T-cell (primary cell): ENCODE results near the gene MLX. TPM values are rescaled to one million over a fixed set of nuclear protein-coding genes. Genes with fewer than 3 reads are reported as not detected.

ENCODE experiments used
- ATAC-seq, 4 experiments: fragments of 200-7000 bp in 3 of 4; fragments of 150-1000 bp in 1 of 4; cut with Tn5 transposase; replicated peaks in 1 of 4; 1 replicate in 3 of 4; 2 replicates in 1 of 4; pipeline ENCODE4 v1.10.0; 2021; ENCODE audit warnings: moderate library complexity in 3 of 4, mild to moderate bottlenecking in 2 of 4, moderate number of reproducible peaks in 1 of 4
- CTCF ChIA-PET, 2 donors: fragments of 300-600 bp; sonication (Branson Sonifier 250); formaldehyde crosslinking; loops; one replicate each; lab custom pipeline; 2022; ENCODE audit warnings: antibody characterized with exemption in 2 of 2; lab: Charles Lee
- POLR2A ChIA-PET, 2 donors: fragments of 300-600 bp; sonication (Branson Sonifier 250); formaldehyde crosslinking; loops; one replicate each; lab custom pipeline; 2022; ENCODE audit warnings: antibody characterized with exemption in 2 of 2; lab: Charles Lee
- DNase-seq, 35 experiments: peaks; one replicate each; pipeline versions ENCODE4 v3.0.0 to v3.0.0-alpha.2; 2013 to 2023
- H3K27ac ChIP-seq: one replicate; pipeline ENCODE4 v1.5.1; 2013; ENCODE audit warnings: low read length
- H3K27me3 ChIP-seq, 2 experiments: replicated peaks in 1 of 2; 1 replicate in 1 of 2; 2 replicates in 1 of 2; pipeline versions ENCODE4 v1.6.1 to v1.7.0; 2013; ENCODE audit warnings: low read length in 1 of 2, mixed read lengths in 1 of 2; ENCODE audit not compliant: control insufficient read depth in 2 of 2, insufficient read depth in 2 of 2; ENCODE audit errors: extremely low read depth in 1 of 2
- H3K36me3 ChIP-seq, 2 donors: 1 replicate in 1 of 2; 2 replicates in 1 of 2; pipeline versions ENCODE4 v1.6.1 to v1.7.0; 2013; ENCODE audit warnings: low read length in 1 of 2; ENCODE audit not compliant: control insufficient read depth in 2 of 2, insufficient read depth in 1 of 2; ENCODE audit errors: extremely low read depth in 1 of 2
- H3K4me1 ChIP-seq, 2 experiments: 1 replicate in 1 of 2; 2 replicates in 1 of 2; pipeline versions ENCODE4 v1.6.1 to v1.7.0; 2013; ENCODE audit warnings: low read length in 2 of 2, mixed read lengths in 1 of 2; ENCODE audit not compliant: insufficient read depth in 2 of 2, control insufficient read depth in 1 of 2; ENCODE audit errors: extremely low read depth in 1 of 2
- H3K4me3 ChIP-seq, 2 donors: 1 replicate in 1 of 2; 2 replicates in 1 of 2; pipeline versions ENCODE4 v1.5.1 to v1.7.0; 2013; ENCODE audit warnings: mild to moderate bottlenecking in 2 of 2, low read length in 1 of 2, moderate library complexity in 1 of 2; ENCODE audit not compliant: control insufficient read depth in 1 of 2; ENCODE audit errors: extremely low read depth in 1 of 2
- H3K9me3 ChIP-seq: 2 replicates; pipeline ENCODE4 v1.7.0; 2013
- H3K27ac Mint-ChIP-seq, 2 donors: one replicate each; pipeline ENCODE4 v1.8.0; 2020 to 2021; ENCODE audit warnings: mild to moderate bottlenecking in 2 of 2, mixed read lengths in 2 of 2
- H3K27me3 Mint-ChIP-seq, 2 donors: one replicate each; pipeline ENCODE4 v1.8.0; 2021 to 2022; ENCODE audit warnings: mixed read lengths in 2 of 2
- H3K36me3 Mint-ChIP-seq: one replicate; pipeline ENCODE4 v1.8.0; 2021; ENCODE audit warnings: mixed read lengths
- H3K4me1 Mint-ChIP-seq, 3 donors: one replicate each; pipeline ENCODE4 v1.8.0; 2020 to 2022; ENCODE audit warnings: mixed read lengths in 3 of 3, mild to moderate bottlenecking in 1 of 3
- H3K4me3 Mint-ChIP-seq, 3 donors: one replicate each; pipeline ENCODE4 v1.8.0; 2020 to 2022; ENCODE audit warnings: mild to moderate bottlenecking in 3 of 3, mixed read lengths in 3 of 3, moderate library complexity in 3 of 3
- H3K9me3 Mint-ChIP-seq, 3 donors: one replicate each; pipeline ENCODE4 v1.8.0; 2020 to 2022; ENCODE audit warnings: mixed read lengths in 3 of 3
- WGBS: methylation state at CpG from one replicate; pipeline ENCODE4 v1.1.5; 2013; ENCODE audit warnings: missing lambda C conversion rate; ENCODE audit not compliant: insufficient coverage; 5-methylcytosine and 5-hydroxymethylcytosine counted together
- total RNA-seq, 35 experiments: library from RNA in 6 of 35; stranded (reverse) in 6 of 35; fragments of 120-200 nt in 1 of 35; gene quantifications; one replicate each; pipeline versions ENCODE4 v1.2.1 to v1.2.4 and lab custom pipeline; 2013 to 2026

The MLX gene
- total RNA-seq, 5 donors from 2014 or later (not counting 1 experiment from before 2014, with no cell fraction given) = 31.4 to 68.9 (median 61.2) TPM

GRCh38 chr17:42535155-42536047 lies 31.5 kb upstream of the MLX start:
- no peak for ATAC-seq
- Histone ChIP-seq H3K9me3 (no peaks in the 10 kb centered on the region), H3K27me3 (no peaks in the 10 kb centered on the region), H3K4me1 (peaks cover 14 to 48% of the 10 kb centered on the region in 2 experiments), H3K36me3 (peaks cover 0 to 4% of the 10 kb centered on the region in 2 donors), H3K4me3 (peak overlapping the region; percentile 54 to 67), H3K27ac (peak overlapping the region; percentile 70)
- H3K9me3 Mint-ChIP-seq = no peaks in the 10 kb centered on the region
- H3K36me3 Mint-ChIP-seq = peaks cover 6% of the 10 kb centered on the region
- peaks cover 35 to 45% (median 45%) of the 10 kb centered on the region in 3 donors for H3K4me1 Mint-ChIP-seq
- peak overlapping the region; percentile 73 to 82 (median 79) for H3K4me3 Mint-ChIP-seq
- H3K27me3 Mint-ChIP-seq = no peaks in the 10 kb centered on the region
- ChIA-PET POLR2A (interaction anchor here in 1 of 2 donors (1.0 kb wide), 1 partner anchor 147 kb away, joined by 4 read pairs; the partner anchor contains the start of gene STAT3), CTCF (interaction anchor here (0.6 kb wide), 3 partner anchors 122 to 572 kb away, joined by 3 to 4 read pairs (median 3); no protein-coding TSS in a partner anchor)
- DNase-seq = no peak
- 57% methylated on average over 24 of the region's 26 CpGs for WGBS
- H3K27ac Mint-ChIP-seq = peak overlapping the region; percentile 62 to 75

- ChIA-PET POLR2A (interaction anchor here in 1 of 2 donors (1.0 kb wide), 1 partner anchor 147 kb away, joined by 4 read pairs; the partner anchor contains the start of gene STAT3), CTCF (interaction anchor here in 1 of 2 donors (0.6 kb wide), 2 partner anchors 121 to 262 kb away, joined by 3 read pairs; no protein-coding TSS in a partner anchor)
- 0% methylated on average over 39 of the region's 40 CpGs for WGBS
- H3K27ac ChIP-seq = peak within 1 kb of the TSS; percentile 70
- no peaks in the 10 kb centered on the region for H3K27me3 Mint-ChIP-seq
- H3K9me3 Mint-ChIP-seq = no peaks in the 10 kb centered on the region
- DNase-seq (peak; percentile 24 to 83 (median 66)), ATAC-seq (peak; percentile 84 to 85 (median 84))
- peak within 1 kb of the TSS; percentile 79 to 83 (median 81) for H3K4me3 Mint-ChIP-seq
- H3K4me3 ChIP-seq = peak within 1 kb of the TSS; percentile 59 to 67
- H3K36me3 ChIP-seq = peaks cover 0 to 4% of the 10 kb centered on the region in 2 donors
- H3K4me1 ChIP-seq = peaks cover 11 to 48% of the 10 kb centered on the region in 2 experiments
- peaks cover 6% of the 10 kb centered on the region for H3K36me3 Mint-ChIP-seq
- H3K27me3 ChIP-seq = no peaks in the 10 kb centered on the region
- peaks cover 35 to 45% (median 45%) of the 10 kb centered on the region in 3 donors for H3K4me1 Mint-ChIP-seq
- peak within 1 kb of the TSS; percentile 75 to 79 for H3K27ac Mint-ChIP-seq
- H3K9me3 ChIP-seq = no peaks in the 10 kb centered on the region
Measured at GRCh38 chr17:42536048-42536371, 30.9 kb upstream of the MLX start, which contains the start of gene NAGLU. Gene NAGLU, plus strand, starts transcription at chr17:42536241. Its CDS starts 32 bp downstream, at chr17:42536273.

GRCh38 chr17:42536372-42537155 lies 30.3 kb upstream of the MLX start:
- Mint-ChIP-seq H3K36me3 (peaks cover 6% of the 10 kb centered on the region), H3K27ac (peak overlapping the region; percentile 63 to 79), H3K27me3 (no peaks in the 10 kb centered on the region), H3K9me3 (no peaks in the 10 kb centered on the region), H3K4me3 (peak overlapping the region; percentile 79 to 83 (median 81)), H3K4me1 (peaks cover 35 to 45% (median 45%) of the 10 kb centered on the region in 3 donors)
- DNase-seq (peak in 29 of 35 experiments; percentile 19 to 73 (median 47)), ATAC-seq (peak; percentile 65 to 74 (median 70))
- Histone ChIP-seq H3K27ac (no peak overlapping the region), H3K27me3 (no peaks in the 10 kb centered on the region), H3K36me3 (peaks cover 0 to 4% of the 10 kb centered on the region in 2 donors), H3K9me3 (no peaks in the 10 kb centered on the region), H3K4me3 (peak overlapping the region; percentile 59 to 67), H3K4me1 (peaks cover 13 to 48% of the 10 kb centered on the region in 2 experiments)
- POLR2A ChIA-PET = interaction anchor here in 1 of 2 donors (0.5 to 1.0 kb wide), 2 partner anchors 148 to 217 kb away, joined by 4 to 5 read pairs; partner anchors contain the start of gene STAT3
- under 1% methylated on average over 58 of the region's 65 CpGs for whole genome bisulfite sequencing
- CTCF ChIA-PET = interaction anchor here in 1 of 2 donors (0.6 kb wide), 1 partner anchor 262 kb away, joined by 3 read pairs; no protein-coding TSS in a partner anchor

GRCh38 chr17:42537156-42537805 lies 29.6 kb upstream of the MLX start:
- CTCF ChIA-PET = no interaction called here
- H3K36me3 Mint-ChIP-seq = peaks cover 6% of the 10 kb centered on the region
- Histone ChIP-seq H3K9me3 (no peaks in the 10 kb centered on the region), H3K27ac (no peak overlapping the region), H3K27me3 (no peaks in the 10 kb centered on the region), H3K36me3 (peaks cover 0 to 4% of the 10 kb centered on the region in 2 donors), H3K4me3 (peak overlapping the region; percentile 59 to 67), H3K4me1 (peaks cover 10 to 47% of the 10 kb centered on the region in 2 experiments)
- POLR2A ChIA-PET = interaction anchor here in 1 of 2 donors (0.5 kb wide), 1 partner anchor 218 kb away, joined by 5 read pairs; no protein-coding TSS in a partner anchor
- H3K27me3 Mint-ChIP-seq = no peaks in the 10 kb centered on the region
- DNase-seq (peak in 1 of 35 experiments; percentile 16), ATAC-seq (no peak)
- H3K4me3 Mint-ChIP-seq = peak overlapping the region; percentile 79 to 83 (median 81)
- H3K27ac Mint-ChIP-seq = peak overlapping the region in 1 of 2 donors; percentile 79
- H3K9me3 Mint-ChIP-seq = no peaks in the 10 kb centered on the region
- H3K4me1 Mint-ChIP-seq = peaks cover 35 to 44% (median 43%) of the 10 kb centered on the region in 3 donors
- 96% methylated on average over 21 of the region's 31 CpGs for WGBS

- H3K27me3 ChIP-seq = no peaks in the 10 kb centered on the region
- Mint-ChIP-seq H3K27me3 (no peaks in the 10 kb centered on the region), H3K4me1 (peaks cover 35 to 44% (median 44%) of the 10 kb centered on the region in 3 donors), H3K36me3 (peaks cover 6% of the 10 kb centered on the region), H3K4me3 (peak overlapping the region; percentile 59 to 79 (median 72)), H3K9me3 (no peaks in the 10 kb centered on the region), H3K27ac (peak overlapping the region in 1 of 2 donors; percentile 40)
- no peak overlapping the region for H3K27ac ChIP-seq
- peaks cover 0 to 4% of the 10 kb centered on the region in 2 donors for H3K36me3 ChIP-seq
- peaks cover 10 to 42% of the 10 kb centered on the region in 2 experiments for H3K4me1 ChIP-seq
- POLR2A ChIA-PET = no interaction called here
- no peak overlapping the region for H3K4me3 ChIP-seq
- no CpG with 5 or more reads among the region's 5 CpGs for WGBS
- DNase-seq (no peak), ATAC-seq (no peak)
- no peaks in the 10 kb centered on the region for H3K9me3 ChIP-seq
- CTCF ChIA-PET = no interaction called here
Measured at GRCh38 chr17:42537826-42538451, 29.0 kb upstream of the MLX start.
